ENCODE data around the gene RNF151.
A peak's percentile ranks its signal among the peaks of the same experiment; 100 is the strongest.

The RNF151 gene

DNA sequence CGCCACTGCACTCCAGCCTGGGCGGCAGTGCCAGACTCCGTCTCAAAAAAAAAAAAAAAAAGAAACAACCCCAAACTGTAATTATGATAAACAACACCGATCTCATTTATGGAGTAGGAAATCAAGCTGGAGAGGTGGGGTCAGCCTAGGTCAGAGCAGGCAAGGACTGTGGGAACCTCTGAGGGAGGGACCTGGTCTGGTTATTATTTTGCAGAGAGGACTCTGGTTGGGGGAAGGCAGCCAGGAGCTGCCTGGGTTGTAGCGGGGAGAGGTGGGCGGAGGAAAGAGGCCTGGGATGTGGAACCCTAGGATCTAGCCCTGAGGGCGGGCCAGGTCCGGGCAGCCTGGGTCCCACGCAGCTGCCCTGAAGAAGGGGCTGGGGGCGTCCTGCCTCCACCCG is 37.6 kb upstream of the RNF151 start:
- Histone ChIP-seq H3K4me2 (ENCODE audit: low read length) (peak overlapping the region; percentile 84), H3K27me3 (ENCODE audit: low read depth, low read length) (no peaks in the 10 kb centered on the region), H3K4me3 (ENCODE audit: low read length) (peak overlapping the region; percentile 78), H4K20me1 (ENCODE audit: insufficient read depth, low read length) (no peaks in the 10 kb centered on the region), H3K4me1 (ENCODE audit: low read length) (peaks cover 8% of the 10 kb centered on the region; the same call in 1 of the 2 replicates), H3K36me3 (replicated peaks; ENCODE audit: low read depth, low read length) (no peaks in the 10 kb centered on the region), H3K9ac (ENCODE audit: low read length) (peak overlapping the region; percentile 66), H3K27ac (ENCODE audit: low read length) (no peak overlapping the region), H2AFZ (ENCODE audit: low read depth, low read length) (peak overlapping the region; percentile 93), H3K9me3 (ENCODE audit: insufficient read depth, low read length) (no peaks in the 10 kb centered on the region), H3K79me2 (ENCODE audit: low read length) (no peaks in the 10 kb centered on the region)
- no peak for TF ChIP-seq EZH2phosphoT487 (IDR thresholded peaks at IDR 0.05; ENCODE audit: low read depth)
- TF ChIP-seq, protein P1, sequence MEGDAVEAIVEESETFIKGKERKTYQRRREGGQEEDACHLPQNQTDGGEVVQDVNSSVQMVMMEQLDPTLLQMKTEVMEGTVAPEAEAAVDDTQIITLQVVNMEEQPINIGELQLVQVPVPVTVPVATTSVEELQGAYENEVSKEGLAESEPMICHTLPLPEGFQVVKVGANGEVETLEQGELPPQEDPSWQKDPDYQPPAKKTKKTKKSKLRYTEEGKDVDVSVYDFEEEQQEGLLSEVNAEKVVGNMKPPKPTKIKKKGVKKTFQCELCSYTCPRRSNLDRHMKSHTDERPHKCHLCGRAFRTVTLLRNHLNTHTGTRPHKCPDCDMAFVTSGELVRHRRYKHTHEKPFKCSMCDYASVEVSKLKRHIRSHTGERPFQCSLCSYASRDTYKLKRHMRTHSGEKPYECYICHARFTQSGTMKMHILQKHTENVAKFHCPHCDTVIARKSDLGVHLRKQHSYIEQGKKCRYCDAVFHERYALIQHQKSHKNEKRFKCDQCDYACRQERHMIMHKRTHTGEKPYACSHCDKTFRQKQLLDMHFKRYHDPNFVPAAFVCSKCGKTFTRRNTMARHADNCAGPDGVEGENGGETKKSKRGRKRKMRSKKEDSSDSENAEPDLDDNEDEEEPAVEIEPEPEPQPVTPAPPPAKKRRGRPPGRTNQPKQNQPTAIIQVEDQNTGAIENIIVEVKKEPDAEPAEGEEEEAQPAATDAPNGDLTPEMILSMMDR (IDR thresholded peaks at IDR 0.05; ENCODE audit: low read depth, low read length): no peak

DNA sequence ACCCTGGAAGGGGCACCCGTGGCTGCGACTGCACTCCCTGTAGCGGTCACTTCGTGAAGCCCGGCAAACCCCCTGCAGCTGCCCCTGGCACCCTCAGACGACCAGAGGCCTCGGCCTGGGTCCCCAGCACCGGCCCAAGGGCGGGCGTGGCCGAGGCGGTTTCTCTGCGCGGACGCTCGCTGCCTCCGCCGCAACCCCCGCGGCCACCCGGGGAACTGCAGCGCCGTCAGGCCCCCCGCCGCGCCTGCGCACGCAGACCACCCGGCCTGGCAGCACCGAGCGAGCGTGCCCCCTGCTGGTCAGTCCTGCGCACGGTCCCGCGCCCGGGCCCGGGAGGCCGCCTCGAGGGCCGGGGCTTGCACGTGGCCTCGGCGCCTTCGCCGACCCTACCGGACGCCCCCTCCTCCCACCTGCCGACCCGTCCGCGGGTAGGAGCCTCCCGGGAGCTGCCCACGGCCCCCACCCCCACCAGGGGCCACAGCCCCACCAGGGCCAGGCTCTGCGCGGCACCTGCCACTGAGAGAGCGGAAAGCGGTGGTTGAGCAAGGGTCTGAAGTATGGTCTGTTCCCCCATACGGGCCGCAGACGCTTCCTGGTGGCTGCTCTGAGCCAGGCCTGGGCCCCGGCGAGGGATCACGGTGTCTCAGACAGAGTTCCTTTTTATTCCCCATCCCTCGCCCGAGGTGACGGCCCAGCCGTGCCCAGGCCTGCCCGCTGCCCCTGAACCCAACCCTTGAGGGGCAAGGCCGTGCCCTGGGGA is 36.9 kb upstream of the RNF151 start:
- no peak overlapping the region for H3K27ac ChIP-seq (ENCODE audit: low read length)

DNA sequence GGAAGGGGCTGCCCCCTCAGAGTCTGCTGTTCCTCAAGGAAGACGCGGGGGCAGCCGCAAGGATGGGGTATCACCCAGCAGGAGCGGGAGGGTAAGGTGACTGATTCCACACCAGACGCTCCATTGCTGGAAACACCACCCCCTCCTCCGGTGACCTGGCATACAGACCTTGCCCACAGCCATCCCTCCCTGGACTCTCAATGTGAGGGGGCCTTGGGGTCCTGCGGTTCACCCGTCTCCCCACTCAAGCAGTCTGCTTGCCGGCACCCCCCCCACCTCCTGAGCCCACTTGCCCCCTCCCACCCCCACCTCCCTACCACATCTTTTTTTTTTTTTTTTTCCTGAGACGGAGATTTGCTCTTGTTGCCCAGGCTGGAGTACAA is 36.3 kb upstream of the RNF151 start:
- peaks cover 8% of the 10 kb centered on the region; the same call in 1 of the 2 replicates for H3K4me1 ChIP-seq (ENCODE audit: low read length)
- no peak overlapping the region for H3K27ac ChIP-seq (ENCODE audit: low read length)
- peak overlapping the region; percentile 86; the same call in 1 of the 2 replicates for H2AFZ ChIP-seq (ENCODE audit: low read depth, low read length)
- TF ChIP-seq, protein P1 (IDR thresholded peaks at IDR 0.05; ENCODE audit: low read depth, low read length): no peak
- TF ChIP-seq EZH2phosphoT487 (IDR thresholded peaks at IDR 0.05; ENCODE audit: low read depth): no peak
- H3K9me3 ChIP-seq (ENCODE audit: insufficient read depth, low read length): no peaks in the 10 kb centered on the region
- H3K4me3 ChIP-seq (ENCODE audit: low read length): no peak overlapping the region
- no peaks in the 10 kb centered on the region for H3K36me3 ChIP-seq (replicated peaks; ENCODE audit: low read depth, low read length)
- H3K4me2 ChIP-seq (ENCODE audit: low read length): peak overlapping the region; percentile 73; the same call in 1 of the 2 replicates
- no peaks in the 10 kb centered on the region for H3K79me2 ChIP-seq (ENCODE audit: low read length)
- no peaks in the 10 kb centered on the region for H4K20me1 ChIP-seq (ENCODE audit: insufficient read depth, low read length)
- H3K9ac ChIP-seq (ENCODE audit: low read length): no peak overlapping the region
- no peaks in the 10 kb centered on the region for H3K27me3 ChIP-seq (ENCODE audit: low read depth, low read length)

More for the DNA sequence above, 36.9 kb upstream of the RNF151 start:
- Histone ChIP-seq H2AFZ (ENCODE audit: low read depth, low read length) (peak overlapping the region; percentile 93), H3K9ac (ENCODE audit: low read length) (peak overlapping the region; percentile 66), H3K79me2 (ENCODE audit: low read length) (no peaks in the 10 kb centered on the region), H3K4me1 (ENCODE audit: low read length) (peaks cover 8% of the 10 kb centered on the region; the same call in 1 of the 2 replicates), H4K20me1 (ENCODE audit: insufficient read depth, low read length) (no peaks in the 10 kb centered on the region), H3K4me3 (ENCODE audit: low read length) (peak overlapping the region; percentile 78), H3K36me3 (replicated peaks; ENCODE audit: low read depth, low read length) (no peaks in the 10 kb centered on the region), H3K4me2 (ENCODE audit: low read length) (peak overlapping the region; percentile 84), H3K27me3 (ENCODE audit: low read depth, low read length) (no peaks in the 10 kb centered on the region), H3K9me3 (ENCODE audit: insufficient read depth, low read length) (no peaks in the 10 kb centered on the region)
- TF ChIP-seq EZH2phosphoT487 (IDR thresholded peaks at IDR 0.05; ENCODE audit: low read depth): no peak
- TF ChIP-seq, protein P1 (IDR thresholded peaks at IDR 0.05; ENCODE audit: low read depth, low read length): peak; percentile 82

All from OCI-LY3 (cell line).